ENCODE data around the gene CBX6. TPM values are rescaled to one million over a fixed set of nuclear protein-coding genes. Genes with fewer than 3 reads are reported as not detected.
A peak's percentile ranks its signal among the peaks of the same experiment; 100 is the strongest.

Gene CBX6
- total and polyA plus RNA-seq, 7 experiments from 2014 or later, result 6.3 to 77.0 (median 72.4) TPM

DNA sequence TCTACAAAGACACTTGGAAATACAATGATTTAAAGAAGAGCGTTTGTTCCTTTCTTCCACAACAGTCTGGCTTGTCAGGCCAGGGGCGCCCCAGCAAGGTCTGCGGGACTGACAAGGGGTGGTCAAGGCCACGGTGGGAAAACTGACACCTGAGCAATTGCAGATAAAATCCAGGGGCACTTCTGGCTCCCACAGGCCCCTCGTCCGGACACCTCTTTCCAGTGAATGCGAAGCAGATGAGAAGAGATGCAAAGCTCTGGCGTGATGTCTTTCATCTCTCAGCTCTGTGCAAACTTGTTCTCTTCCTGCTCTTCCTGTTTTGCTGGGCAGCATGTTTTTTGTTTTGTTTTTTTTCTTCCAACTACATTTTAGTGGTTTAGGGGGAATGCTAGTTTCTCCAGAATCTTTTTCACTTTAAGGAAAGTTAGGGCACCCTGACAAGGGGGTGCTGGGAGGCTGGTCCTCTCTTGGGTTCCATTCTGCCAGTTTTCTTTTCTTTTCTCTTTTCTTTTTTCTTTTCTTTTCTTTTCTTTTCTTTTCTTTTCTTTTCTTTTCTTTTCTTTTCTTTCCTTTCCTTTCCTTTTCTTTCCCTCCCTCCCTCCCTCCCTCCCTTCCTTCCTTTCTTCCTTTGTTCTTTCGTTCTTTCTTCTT, 11.1 kb upstream of the CBX6 start:
- H3K27me3 Mint-ChIP-seq, result peaks cover 0 to 14% (median 0%) of the 10 kb centered on the region in 5 donors
- H3K27ac Mint-ChIP-seq, result peak overlapping the region; percentile 33 to 94 (median 86)
- ChIA-PET POLR2A (interaction anchor here (0.7 to 1.8 kb wide), 3 partner anchors 9 to 131 kb away, joined by 3 to 9 read pairs (median 7); partner anchors contain the start of gene CBX6), CTCF (interaction anchor here (4.1 kb wide), 1 partner anchor 12 kb away, joined by 26 read pairs; the partner anchor contains the start of gene CBX6)
- H3K9me3 Mint-ChIP-seq, result peaks cover 0 to 2% (median 0%) of the 10 kb centered on the region in 11 donors
- peaks cover 0 to 12% of the 10 kb centered on the region in 2 donors for H3K4me1 ChIP-seq (ENCODE audit: control insufficient read depth in 2 of 2, insufficient read depth in 2 of 2, low read length in 2 of 2)
- intact Hi-C loops (cut with micrococcal nuclease), result no loop called here
- H3K4me3 ChIP-seq (ENCODE audit: low read length), result no peak overlapping the region
- H3K36me3 ChIP-seq (ENCODE audit: control insufficient read depth in 2 of 3, insufficient read depth in 3 of 3, low read length in 3 of 3), result no peaks in the 10 kb centered on the region
- ATAC-seq (no peak), DNase-seq (peak in 2 of 9 donors; percentile 22 to 30)
- H3K4me3 Mint-ChIP-seq, result peak overlapping the region; percentile 47 to 84 (median 72)
- no peaks in the 10 kb centered on the region for H3K9me3 ChIP-seq (ENCODE audit: control insufficient read depth in 2 of 3, low read length in 3 of 3)
- H3K27ac ChIP-seq (ENCODE audit: low read depth, low read length), result no peak overlapping the region
- no peaks in the 10 kb centered on the region for H3K36me3 Mint-ChIP-seq
- peaks cover 13 to 35% (median 34%) of the 10 kb centered on the region in 7 donors for H3K4me1 Mint-ChIP-seq
- H3K27me3 ChIP-seq (ENCODE audit: control insufficient read depth in 2 of 2, insufficient read depth in 2 of 2, low read length in 2 of 2), result no peaks in the 10 kb centered on the region

- DNase-seq, result no peak
- POLR2A ChIA-PET, result interaction anchor here (0.7 to 1.8 kb wide), 3 partner anchors 9 to 130 kb away, joined by 3 to 9 read pairs (median 7); partner anchors contain the start of gene CBX6
- peak overlapping the region in 8 of 9 donors; percentile 33 to 94 (median 86) for H3K27ac Mint-ChIP-seq
- Histone ChIP-seq H3K4me1 (ENCODE audit: control insufficient read depth in 2 of 2, insufficient read depth in 2 of 2, low read length in 2 of 2) (peaks cover 0 to 12% of the 10 kb centered on the region in 2 donors), H3K27me3 (ENCODE audit: control insufficient read depth in 2 of 2, insufficient read depth in 2 of 2, low read length in 2 of 2) (no peaks in the 10 kb centered on the region), H3K36me3 (ENCODE audit: control insufficient read depth in 2 of 3, insufficient read depth in 3 of 3, low read length in 3 of 3) (no peaks in the 10 kb centered on the region), H3K4me3 (ENCODE audit: low read length) (no peak overlapping the region), H3K9me3 (ENCODE audit: control insufficient read depth in 2 of 3, low read length in 3 of 3) (no peaks in the 10 kb centered on the region), H3K27ac (ENCODE audit: low read depth, low read length) (no peak overlapping the region)
- H3K27me3 Mint-ChIP-seq, result peaks cover 0 to 8% (median 0%) of the 10 kb centered on the region in 5 donors
- no peaks in the 10 kb centered on the region for H3K36me3 Mint-ChIP-seq
- H3K4me3 Mint-ChIP-seq, result peak overlapping the region; percentile 36 to 84 (median 70)
- H3K9me3 Mint-ChIP-seq, result peaks cover 0 to 2% (median 0%) of the 10 kb centered on the region in 11 donors
- peaks cover 13 to 35% (median 34%) of the 10 kb centered on the region in 7 donors for H3K4me1 Mint-ChIP-seq
- CTCF ChIA-PET, result interaction anchor here (4.1 kb wide), 1 partner anchor 12 kb away, joined by 26 read pairs; the partner anchor contains the start of gene CBX6
- intact Hi-C loops (cut with micrococcal nuclease), result loop anchor here in 1 of 2 donors (1.0 kb wide), 1 partner anchor 10 kb away; the partner anchor contains the start of gene CBX6
- no peak for ATAC-seq
Measured at GRCh38 chr22:38881997-38882879, 10.2 kb upstream of the CBX6 start.

GRCh38 chr22:38881464-38881871, 9.5 kb upstream of the CBX6 start:
- Mint-ChIP-seq H3K27ac (peak overlapping the region in 7 of 9 donors; percentile 33 to 87 (median 75)), H3K4me1 (peaks cover 13 to 35% (median 34%) of the 10 kb centered on the region in 7 donors), H3K4me3 (peak overlapping the region in 7 of 10 donors; percentile 8 to 67 (median 47)), H3K36me3 (no peaks in the 10 kb centered on the region), H3K9me3 (peaks cover 0 to 2% (median 0%) of the 10 kb centered on the region in 11 donors), H3K27me3 (peaks cover 0 to 7% (median 0%) of the 10 kb centered on the region in 5 donors)
- Histone ChIP-seq H3K9me3 (ENCODE audit: control insufficient read depth in 2 of 3, low read length in 3 of 3) (no peaks in the 10 kb centered on the region), H3K27ac (ENCODE audit: low read depth, low read length) (no peak overlapping the region), H3K27me3 (ENCODE audit: control insufficient read depth in 2 of 2, insufficient read depth in 2 of 2, low read length in 2 of 2) (no peaks in the 10 kb centered on the region), H3K36me3 (ENCODE audit: control insufficient read depth in 2 of 3, insufficient read depth in 3 of 3, low read length in 3 of 3) (no peaks in the 10 kb centered on the region), H3K4me3 (ENCODE audit: low read length) (no peak overlapping the region), H3K4me1 (ENCODE audit: control insufficient read depth in 2 of 2, insufficient read depth in 2 of 2, low read length in 2 of 2) (peaks cover 0 to 12% of the 10 kb centered on the region in 2 donors)
- intact Hi-C loops (cut with micrococcal nuclease), result loop anchor here in 1 of 2 donors (1.0 kb wide), 1 partner anchor 9 kb away; the partner anchor contains the start of gene CBX6
- ChIA-PET CTCF (interaction anchor here (0.6 to 4.1 kb wide), 2 partner anchors 11 to 99 kb away, joined by 3 to 26 read pairs; partner anchors contain the start of gene CBX6), POLR2A (interaction anchor here (0.6 kb wide), 1 partner anchor 244 kb away, joined by 3 read pairs; no protein-coding TSS in a partner anchor)
- no peak for ATAC-seq
- DNase-seq, result no peak

- Histone ChIP-seq H3K27ac (ENCODE audit: low read depth, low read length) (no peak overlapping the region), H3K4me1 (ENCODE audit: control insufficient read depth in 2 of 2, insufficient read depth in 2 of 2, low read length in 2 of 2) (peaks cover 0 to 12% of the 10 kb centered on the region in 2 donors), H3K9me3 (ENCODE audit: control insufficient read depth in 2 of 3, low read length in 3 of 3) (no peaks in the 10 kb centered on the region), H3K4me3 (ENCODE audit: low read length) (no peak overlapping the region), H3K36me3 (ENCODE audit: control insufficient read depth in 2 of 3, insufficient read depth in 3 of 3, low read length in 3 of 3) (no peaks in the 10 kb centered on the region), H3K27me3 (ENCODE audit: control insufficient read depth in 2 of 2, insufficient read depth in 2 of 2, low read length in 2 of 2) (no peaks in the 10 kb centered on the region)
- H3K27me3 Mint-ChIP-seq, result peaks cover 0 to 10% (median 0%) of the 10 kb centered on the region in 5 donors
- no peak overlapping the region for H3K4me3 Mint-ChIP-seq
- CTCF ChIA-PET, result interaction anchor here (4.1 kb wide), 1 partner anchor 9 kb away, joined by 26 read pairs; the partner anchor contains the start of gene CBX6
- H3K36me3 Mint-ChIP-seq, result no peaks in the 10 kb centered on the region
- intact Hi-C loops (cut with micrococcal nuclease), result loop anchor here in 1 of 2 donors (10.0 kb wide), 1 partner anchor 645 kb away; the partner anchor contains the start of gene ATF4
- H3K27ac Mint-ChIP-seq, result peak overlapping the region in 1 of 9 donors; percentile 23
- ATAC-seq (no peak), DNase-seq (no peak)
- H3K4me1 Mint-ChIP-seq, result peaks cover 13 to 35% (median 34%) of the 10 kb centered on the region in 7 donors
- peaks cover 0 to 2% (median 0%) of the 10 kb centered on the region in 11 donors for H3K9me3 Mint-ChIP-seq
- POLR2A ChIA-PET, result interaction anchor here (0.6 kb wide), 1 partner anchor 123 kb away, joined by 3 read pairs; no protein-coding TSS in a partner anchor
Measured at GRCh38 chr22:38879961-38880360, 7.9 kb upstream of the CBX6 start.

DNA sequence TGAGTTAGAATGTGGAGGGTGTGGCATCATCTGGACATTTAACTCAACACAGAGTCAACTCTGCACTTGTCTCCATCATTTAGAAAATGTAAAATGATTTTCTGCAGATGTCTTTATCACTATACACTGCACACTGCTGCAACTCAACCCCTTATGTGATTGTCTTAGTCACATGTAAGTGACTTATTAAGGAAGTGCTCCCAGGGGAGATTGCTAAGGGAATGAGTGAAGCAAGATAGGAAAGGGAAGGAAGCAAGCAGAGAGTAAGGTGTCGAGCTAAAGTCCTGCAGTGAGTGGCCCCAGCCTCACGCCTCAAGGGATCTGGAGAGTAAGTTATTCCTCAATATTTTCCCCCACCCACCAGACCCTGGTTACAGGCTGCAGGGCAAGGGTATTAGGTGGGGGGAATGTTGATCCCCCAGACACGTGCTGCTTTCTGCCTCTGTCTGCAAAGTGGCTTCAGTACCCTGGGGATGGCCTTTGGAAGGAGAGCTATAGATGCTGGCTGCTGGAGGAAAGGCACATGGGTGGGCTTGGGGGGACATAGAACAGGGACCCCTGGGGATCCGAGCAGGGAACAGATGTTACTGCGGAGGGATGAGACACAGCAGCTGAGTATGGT, 7.2 kb upstream of the CBX6 start:
- H3K4me3 ChIP-seq (ENCODE audit: low read length), result no peak overlapping the region
- Mint-ChIP-seq H3K4me3 (no peak overlapping the region), H3K9me3 (peaks cover 0 to 2% (median 0%) of the 10 kb centered on the region in 11 donors), H3K4me1 (peaks cover 16 to 38% (median 36%) of the 10 kb centered on the region in 7 donors), H3K27ac (peak overlapping the region in 1 of 9 donors; percentile 1), H3K36me3 (no peaks in the 10 kb centered on the region), H3K27me3 (peaks cover 0 to 10% (median 0%) of the 10 kb centered on the region in 5 donors)
- no peaks in the 10 kb centered on the region for H3K27me3 ChIP-seq (ENCODE audit: control insufficient read depth in 2 of 2, insufficient read depth in 2 of 2, low read length in 2 of 2)
- no peak overlapping the region for H3K27ac ChIP-seq (ENCODE audit: low read depth, low read length)
- H3K36me3 ChIP-seq (ENCODE audit: control insufficient read depth in 2 of 3, insufficient read depth in 3 of 3, low read length in 3 of 3), result no peaks in the 10 kb centered on the region
- intact Hi-C loops (cut with micrococcal nuclease), result loop anchor here in 1 of 2 donors (10.0 kb wide), 1 partner anchor 646 kb away; the partner anchor contains the start of gene ATF4
- no peaks in the 10 kb centered on the region for H3K9me3 ChIP-seq (ENCODE audit: control insufficient read depth in 2 of 3, low read length in 3 of 3)
- H3K4me1 ChIP-seq (ENCODE audit: control insufficient read depth in 2 of 2, insufficient read depth in 2 of 2, low read length in 2 of 2), result peaks cover 0 to 12% of the 10 kb centered on the region in 2 donors
- DNase-seq (no peak), ATAC-seq (no peak)
- POLR2A ChIA-PET, result no interaction called here
- CTCF ChIA-PET, result interaction anchor here (1.0 to 2.0 kb wide), 2 partner anchors 9 to 124 kb away, joined by 3 to 5 read pairs; no protein-coding TSS in a partner anchor
